Heart left ventricle (tissue), 16 donors: ENCODE data around the gene C2CD2L. TPM values are rescaled to one million over a fixed set of nuclear protein-coding genes. Genes with fewer than 3 reads are reported as not detected.

Experiments
- ATAC-seq, 4 donors: fragments of 200-7000 bp; cut with Tn5 transposase; one replicate each; pipeline ENCODE4 v1.9.1; 2020 to 2022; ENCODE audit warnings: moderate library complexity in 4 of 4, mild to moderate bottlenecking in 3 of 4, moderate number of reproducible peaks in 1 of 4
- DNase-seq, 5 donors: peaks; one replicate each; pipeline ENCODE4 v3.0.0-alpha.2; 2020
- H3K27ac ChIP-seq, 12 donors: fragments of 200-600 bp; sonication (generic) in 4 of 12; one replicate each; pipeline versions ENCODE4 v1.5.0 to v1.8.0; 2016 to 2022; ENCODE audit warnings: mild to moderate bottlenecking in 2 of 12
- H3K27me3 ChIP-seq, 9 donors: fragments of 200-600 bp; sonication (generic) in 2 of 9; one replicate each; pipeline versions ENCODE4 v1.5.1 to v1.8.0; 2016 to 2022; ENCODE audit warnings: mild to moderate bottlenecking in 3 of 9
- H3K36me3 ChIP-seq, 9 donors: fragments of 200-600 bp; sonication (generic) in 2 of 9; one replicate each; pipeline versions ENCODE4 v1.5.0 to v1.8.0; 2018 to 2022; ENCODE audit warnings: mild to moderate bottlenecking in 2 of 9
- H3K4me1 ChIP-seq, 12 donors: fragments of 200-600 bp; sonication (generic) in 4 of 12; one replicate each; pipeline versions ENCODE4 v1.5.0 to v1.8.0; 2016 to 2022; ENCODE audit warnings: mild to moderate bottlenecking in 3 of 12
- H3K4me3 ChIP-seq, 12 donors: fragments of 200-600 bp; sonication (generic) in 4 of 12; one replicate each; pipeline versions ENCODE4 v1.5.0 to v1.8.0; 2017 to 2022; ENCODE audit warnings: mild to moderate bottlenecking in 9 of 12, moderate library complexity in 4 of 12
- H3K9me3 ChIP-seq, 12 donors: fragments of 200-600 bp; sonication (generic) in 4 of 12; one replicate each; pipeline versions ENCODE4 v1.5.0 to v1.8.0; 2016 to 2022; ENCODE audit warnings: mild to moderate bottlenecking in 1 of 12
- POLR2A ChIP-seq, 2 donors: fragments of 450-650 bp; IDR thresholded peaks; one replicate each; pipeline ENCODE4 v1.6.1; 2017; ENCODE audit warnings: antibody characterized with exemption in 2 of 2, mild to moderate bottlenecking in 2 of 2, moderate library complexity in 2 of 2
- WGBS, 4 donors: extraction: QIAGEN DNeasy Blood & Tissue Kit in 2 of 4; methylation state at CpG; one replicate each; pipeline versions ENCODE4 v1.1.5 to v1.1.7; 2013 to 2018; 5-methylcytosine and 5-hydroxymethylcytosine counted together
- intact Hi-C, 10 donors: fragments of 100-400 bp; cut with DNase I; formaldehyde crosslinking; loops; one replicate each; pipeline versions ENCODE4 v1.11.1 to v1.14.2; 2022
- polyA plus RNA-seq, 2 donors: library from polyadenylated mRNA; stranded (reverse); fragments of 200-250 nt; gene quantifications; one replicate each; pipeline ENCODE4 v1.2.3, GENCODE V29; 2013
- total RNA-seq, 9 donors: library from RNA; depleted of rRNA in 2 of 9; stranded (reverse); fragments of >200 nt in 2 of 9; fragmentation: NEBNext Ultra II Directional in 3 of 9; extraction: Animal tissue kit (Norgen Biotek cat#: 25700) in 3 of 9; gene quantifications; one replicate each; pipeline versions ENCODE4 v1.1.0 to v1.2.4, GENCODE V29; 2016 to 2023
- TF ChIP-seq, protein P1 (sequence below), 12 donors: fragments of 200-600 bp; sonication (generic) in 4 of 12; IDR thresholded peaks; one replicate each; pipeline versions ENCODE4 v1.5.0 to v1.8.0; 2018 to 2022; ENCODE audit warnings: antibody characterized with exemption in 12 of 12, mild to moderate bottlenecking in 5 of 12
- donor health status: ischemic (EF 13 %, LVEDD 7.1; RV severe dilation, severe dysfunction).
- donor health status: healthy with polysubstance abuse.
- donor health status: DM: no; HTN: yes; CAD: no.
- donor health status: DM: no; HTN: no; CAD: no.
- donor health status: ischemic (EF 25% LVEDD 6.9; RV normal size, moderate dysfunction).
- donor health status: ischemic (EF 25% LVEDD 5.7; RV mildly dilated, moderate dysfunction).
- donor health status: healthy.
- donor health status: DM: yes; HTN: yes; CAD: no.
- donor health status: ischemic (EF 35%, LVEDD 5.7; RV mildly dilated, moderate dysfunction).
- donor health status: nonischemic (EF 11% LVEDD 7.7; RV severe dilation, severe dysfunction).
- donor health status: DM: yes; HTN: yes; CAD: no.
- donor health status: PGD.
- donor health status: ischemic (EF 29% LVEDD 5.4; RV normal size, mild dysfunction).
- donor health status: nonischemic (EF 23%, LVEDD 6.1; RV moderate dilation, normal function).

C2CD2L gene
- total and polyA plus RNA-seq, 11 donors = 6.6 to 18.3 (median 11.2) TPM

DNA sequence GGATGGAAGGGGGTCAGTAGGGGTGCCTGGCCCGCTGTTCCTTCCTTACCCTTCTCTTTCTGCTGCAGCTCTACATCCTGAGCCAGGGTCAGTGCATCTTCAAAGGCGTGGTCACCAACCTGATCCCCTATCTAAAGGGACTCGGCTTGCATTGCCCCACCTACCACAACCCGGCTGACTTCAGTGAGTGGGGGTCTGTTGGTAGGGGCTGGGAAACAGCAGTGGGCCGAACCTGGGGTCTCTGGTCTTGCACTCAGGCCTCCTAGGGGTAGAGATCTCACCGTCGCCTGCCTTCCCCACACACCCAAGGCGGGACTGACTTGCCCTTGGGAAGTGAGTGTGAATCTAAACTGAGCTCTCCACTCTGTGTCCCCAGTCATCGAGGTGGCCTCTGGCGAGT is 49.4 kb downstream of the C2CD2L start:
- 89 to 94% (median 92%) methylated on average over 4 to 10 of the region's 10 CpGs for WGBS, 4 donors
- intact Hi-C loops = no loop called here
- Histone ChIP-seq H3K9me3 (no peaks in the 10 kb centered on the region), H3K4me1 (no peaks in the 10 kb centered on the region), H3K36me3 (no peaks in the 10 kb centered on the region), H3K27me3 (no peaks in the 10 kb centered on the region), H3K27ac (no peak overlapping the region), H3K4me3 (no peak overlapping the region)
- ATAC-seq = no peak
- DNase-seq = no peak
- TF ChIP-seq, protein P1, sequence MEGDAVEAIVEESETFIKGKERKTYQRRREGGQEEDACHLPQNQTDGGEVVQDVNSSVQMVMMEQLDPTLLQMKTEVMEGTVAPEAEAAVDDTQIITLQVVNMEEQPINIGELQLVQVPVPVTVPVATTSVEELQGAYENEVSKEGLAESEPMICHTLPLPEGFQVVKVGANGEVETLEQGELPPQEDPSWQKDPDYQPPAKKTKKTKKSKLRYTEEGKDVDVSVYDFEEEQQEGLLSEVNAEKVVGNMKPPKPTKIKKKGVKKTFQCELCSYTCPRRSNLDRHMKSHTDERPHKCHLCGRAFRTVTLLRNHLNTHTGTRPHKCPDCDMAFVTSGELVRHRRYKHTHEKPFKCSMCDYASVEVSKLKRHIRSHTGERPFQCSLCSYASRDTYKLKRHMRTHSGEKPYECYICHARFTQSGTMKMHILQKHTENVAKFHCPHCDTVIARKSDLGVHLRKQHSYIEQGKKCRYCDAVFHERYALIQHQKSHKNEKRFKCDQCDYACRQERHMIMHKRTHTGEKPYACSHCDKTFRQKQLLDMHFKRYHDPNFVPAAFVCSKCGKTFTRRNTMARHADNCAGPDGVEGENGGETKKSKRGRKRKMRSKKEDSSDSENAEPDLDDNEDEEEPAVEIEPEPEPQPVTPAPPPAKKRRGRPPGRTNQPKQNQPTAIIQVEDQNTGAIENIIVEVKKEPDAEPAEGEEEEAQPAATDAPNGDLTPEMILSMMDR (IDR thresholded peaks at IDR 0.05) = no peak
- no peak for TF ChIP-seq POLR2A (IDR thresholded peaks at IDR 0.05)

DNA sequence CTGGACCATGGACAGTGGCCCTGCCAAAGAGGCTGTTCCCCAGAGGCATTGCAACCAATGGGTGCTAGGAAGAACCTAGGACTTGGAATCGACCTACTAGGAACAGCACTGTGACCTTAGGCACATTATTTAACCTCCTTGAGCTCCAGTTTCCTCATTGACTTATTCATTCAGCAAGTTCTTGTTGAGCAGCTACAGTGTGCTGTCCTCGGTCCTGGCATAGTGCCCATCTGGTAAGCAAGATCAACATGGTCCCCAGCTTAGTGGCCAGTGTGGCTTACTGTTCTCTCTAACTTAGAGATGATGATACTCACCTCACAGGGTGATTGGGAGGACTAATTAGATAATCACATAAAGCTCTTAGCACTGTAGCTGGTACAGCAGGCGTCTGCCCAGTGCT is 49.9 kb downstream of the C2CD2L start:
- no peak overlapping the region for H3K27ac ChIP-seq
- no peaks in the 10 kb centered on the region for H3K36me3 ChIP-seq
- intact Hi-C loops = no loop called here
- H3K27me3 ChIP-seq = no peaks in the 10 kb centered on the region
- no peaks in the 10 kb centered on the region for H3K4me1 ChIP-seq
- H3K9me3 ChIP-seq = no peaks in the 10 kb centered on the region
- TF ChIP-seq, protein P1 (IDR thresholded peaks at IDR 0.05) = no peak
- no peak for TF ChIP-seq POLR2A (IDR thresholded peaks at IDR 0.05)
- ATAC-seq (no peak), DNase-seq (no peak)
- H3K4me3 ChIP-seq = no peak overlapping the region
- 51 to 65% (median 57%) methylated on average over 3 of the region's 3 CpGs for WGBS, 4 donors

DNA sequence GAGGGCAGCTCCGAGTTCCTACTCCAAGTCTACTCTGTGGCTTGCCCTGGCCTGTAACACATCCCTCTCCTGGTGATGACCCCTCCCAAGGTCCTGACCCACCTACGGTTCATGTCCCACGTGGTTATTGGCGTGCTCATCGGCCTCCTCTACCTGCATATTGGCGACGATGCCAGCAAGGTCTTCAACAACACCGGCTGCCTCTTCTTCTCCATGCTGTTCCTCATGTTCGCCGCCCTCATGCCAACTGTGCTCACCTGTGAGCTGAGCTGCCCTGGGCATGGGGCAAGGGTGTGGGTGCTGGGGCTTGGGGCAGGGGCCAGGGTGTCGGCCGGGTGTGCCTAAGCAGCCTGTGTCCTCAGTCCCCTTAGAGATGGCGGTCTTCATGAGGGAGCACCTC is 51.3 kb downstream of the C2CD2L start:
- no peak for DNase-seq
- intact Hi-C loops = no loop called here
- no peak for ATAC-seq

DNA sequence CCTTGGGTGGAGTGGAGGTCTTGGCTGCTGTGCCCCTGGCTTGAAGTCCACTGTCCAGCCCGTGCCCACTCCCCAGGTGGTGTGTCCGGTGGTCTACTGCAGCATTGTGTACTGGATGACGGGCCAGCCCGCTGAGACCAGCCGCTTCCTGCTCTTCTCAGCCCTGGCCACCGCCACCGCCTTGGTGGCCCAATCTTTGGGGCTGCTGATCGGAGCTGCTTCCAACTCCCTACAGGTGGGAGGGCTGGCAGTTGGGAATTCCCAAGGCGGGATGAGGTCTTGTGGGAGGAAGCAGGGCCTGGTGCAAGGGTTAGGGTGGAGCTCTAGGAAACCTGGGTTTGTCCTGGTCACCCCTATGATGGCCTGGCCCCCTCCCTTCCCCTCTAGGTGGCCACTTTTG is 53.0 kb downstream of the C2CD2L start:
- Histone ChIP-seq H3K9me3 (no peaks in the 10 kb centered on the region), H3K27me3 (no peaks in the 10 kb centered on the region), H3K36me3 (no peaks in the 10 kb centered on the region), H3K4me3 (no peak overlapping the region), H3K27ac (no peak overlapping the region), H3K4me1 (no peaks in the 10 kb centered on the region)
- TF ChIP-seq, protein P1 (IDR thresholded peaks at IDR 0.05) = no peak
- no peak for TF ChIP-seq POLR2A (IDR thresholded peaks at IDR 0.05)
- intact Hi-C loops = no loop called here
- DNase-seq (no peak), ATAC-seq (no peak)
- WGBS, 4 donors = 92 to 95% (median 95%) methylated on average over 8 to 9 of the region's 9 CpGs

More for the DNA sequence above, 51.3 kb downstream of the C2CD2L start:
- H3K4me1 ChIP-seq = no peaks in the 10 kb centered on the region
- no peak overlapping the region for H3K27ac ChIP-seq
- TF ChIP-seq, protein P1 (IDR thresholded peaks at IDR 0.05) = no peak
- no peak for TF ChIP-seq POLR2A (IDR thresholded peaks at IDR 0.05)
- no peaks in the 10 kb centered on the region for H3K27me3 ChIP-seq
- no peak overlapping the region for H3K4me3 ChIP-seq
- no peaks in the 10 kb centered on the region for H3K9me3 ChIP-seq
- H3K36me3 ChIP-seq = no peaks in the 10 kb centered on the region
- WGBS, 4 donors = 92 to 96% (median 95%) methylated on average over 12 to 13 of the region's 13 CpGs
